ENCODE data around the gene PTGER1. TPM values are rescaled to one million over a fixed set of nuclear protein-coding genes. Genes with fewer than 3 reads are reported as not detected.

Gene PTGER1
- total and polyA plus RNA-seq, 2 of the 13 experiments (the other 11 are each of a cell fraction or from before 2014, with no cell fraction given): 0.13 TPM; not detected in 1

DNA sequence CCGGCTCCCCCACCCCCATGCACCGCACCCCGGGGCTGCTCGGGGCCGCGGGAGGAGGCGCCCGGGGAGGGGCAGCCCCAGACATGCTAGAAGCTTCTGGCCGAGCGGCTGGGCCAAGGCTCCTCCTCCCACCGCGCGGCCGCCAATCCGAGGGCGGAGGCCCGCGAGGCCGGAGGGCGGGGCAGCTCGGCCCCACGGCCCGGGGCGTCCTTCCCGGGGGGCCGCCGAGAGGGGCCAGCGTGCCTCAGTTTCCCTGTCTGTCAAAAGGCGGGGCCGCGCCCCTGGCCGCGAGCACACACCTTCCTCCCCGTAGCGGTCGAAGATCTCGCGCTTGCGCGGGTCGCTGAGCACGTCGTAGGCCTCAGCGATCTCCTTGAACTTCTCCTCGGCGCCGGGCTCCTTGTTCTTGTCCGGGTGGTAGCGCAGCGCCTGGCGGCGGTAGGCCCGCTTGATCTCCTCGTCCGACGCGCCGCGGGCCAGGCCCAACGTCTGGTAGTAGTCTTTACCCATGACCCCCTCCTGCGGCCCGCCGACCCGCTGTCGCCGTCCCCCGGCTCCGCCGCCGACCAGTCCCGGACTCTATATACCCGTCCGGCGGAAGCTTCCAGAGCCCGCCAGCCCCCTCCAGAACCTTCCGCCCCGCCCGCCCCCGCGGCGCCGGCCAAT lies 42.8 kb upstream of the PTGER1 start, which contains the start of gene DNAJB1 (continued):
- TF ChIP-seq, protein P1, sequence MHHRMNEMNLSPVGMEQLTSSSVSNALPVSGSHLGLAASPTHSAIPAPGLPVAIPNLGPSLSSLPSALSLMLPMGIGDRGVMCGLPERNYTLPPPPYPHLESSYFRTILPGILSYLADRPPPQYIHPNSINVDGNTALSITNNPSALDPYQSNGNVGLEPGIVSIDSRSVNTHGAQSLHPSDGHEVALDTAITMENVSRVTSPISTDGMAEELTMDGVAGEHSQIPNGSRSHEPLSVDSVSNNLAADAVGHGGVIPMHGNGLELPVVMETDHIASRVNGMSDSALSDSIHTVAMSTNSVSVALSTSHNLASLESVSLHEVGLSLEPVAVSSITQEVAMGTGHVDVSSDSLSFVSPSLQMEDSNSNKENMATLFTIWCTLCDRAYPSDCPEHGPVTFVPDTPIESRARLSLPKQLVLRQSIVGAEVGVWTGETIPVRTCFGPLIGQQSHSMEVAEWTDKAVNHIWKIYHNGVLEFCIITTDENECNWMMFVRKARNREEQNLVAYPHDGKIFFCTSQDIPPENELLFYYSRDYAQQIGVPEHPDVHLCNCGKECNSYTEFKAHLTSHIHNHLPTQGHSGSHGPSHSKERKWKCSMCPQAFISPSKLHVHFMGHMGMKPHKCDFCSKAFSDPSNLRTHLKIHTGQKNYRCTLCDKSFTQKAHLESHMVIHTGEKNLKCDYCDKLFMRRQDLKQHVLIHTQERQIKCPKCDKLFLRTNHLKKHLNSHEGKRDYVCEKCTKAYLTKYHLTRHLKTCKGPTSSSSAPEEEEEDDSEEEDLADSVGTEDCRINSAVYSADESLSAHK (CRISPR knock-in tag; IDR thresholded peaks at IDR 0.05; ENCODE audit: borderline replicate concordance): no peak
- TF ChIP-seq NKX3-1 (CRISPR knock-in tag; IDR thresholded peaks at IDR 0.05) (peak; percentile 82), CCDC6 (CRISPR knock-in tag; IDR thresholded peaks at IDR 0.05) (no peak), ZNF331 (CRISPR knock-in tag; IDR thresholded peaks at IDR 0.05) (peak; percentile 26; the same call in 1 of the 2 replicates), ZNF768 (CRISPR knock-in tag; IDR thresholded peaks at IDR 0.05) (peak; percentile 30; the same call in 1 of the 2 replicates), ZNF557 (CRISPR knock-in tag; IDR thresholded peaks at IDR 0.05) (0 out of 2 replicates have a peak, but pooled peaks have one; percentile 53), HOXA5 (CRISPR knock-in tag; IDR thresholded peaks at IDR 0.05) (peak; percentile 87; the same call in 1 of the 2 replicates), ZNF709 (CRISPR knock-in tag; IDR thresholded peaks at IDR 0.05) (peak; percentile 90; the same call in 1 of the 2 replicates), SIN3B (IDR thresholded peaks at IDR 0.05; ENCODE audit: low read length) (peak; percentile 30), ZNF703 (CRISPR knock-in tag; IDR thresholded peaks at IDR 0.05; ENCODE audit: borderline replicate concordance) (no peak), GTF2F1 (IDR thresholded peaks at IDR 0.05; ENCODE audit: low read length) (peak; percentile 70), NR2F2 (IDR thresholded peaks at IDR 0.05; ENCODE audit: borderline replicate concordance, low read depth) (no peak; the same call in 1 of the 2 replicates), ATF1 (CRISPR knock-in tag; IDR thresholded peaks at IDR 0.05) (no peak), ZIK1 (CRISPR knock-in tag; IDR thresholded peaks at IDR 0.05; ENCODE audit: borderline replicate concordance, low read depth) (peak; percentile 81; the same call in 1 of the 2 replicates), EED (CRISPR knock-in tag; IDR thresholded peaks at IDR 0.05) (peak; percentile 42; the same call in 1 of the 2 replicates), HOXA9 (CRISPR knock-in tag; IDR thresholded peaks at IDR 0.05; ENCODE audit: borderline replicate concordance) (no peak), KLF12 (CRISPR knock-in tag; IDR thresholded peaks at IDR 0.05; ENCODE audit: borderline replicate concordance) (no peak), ZNF431 (CRISPR knock-in tag; IDR thresholded peaks at IDR 0.05; ENCODE audit: borderline replicate concordance, low read depth) (peak; percentile 57; the same call in 1 of the 2 replicates), FOXJ3 (CRISPR knock-in tag; IDR thresholded peaks at IDR 0.05; ENCODE audit: borderline replicate concordance) (no peak), ZNF496 (CRISPR knock-in tag; IDR thresholded peaks at IDR 0.05; ENCODE audit: insufficient replicate concordance) (no peak), ZNF605 (CRISPR knock-in tag; IDR thresholded peaks at IDR 0.05) (no peak; the same call in 1 of the 2 replicates), HMG20B (CRISPR knock-in tag; conservative IDR thresholded peaks at IDR 0.05) (0 out of 2 replicates have a peak, but pooled peaks have one; percentile 12), ZFP36L2 (CRISPR knock-in tag; IDR thresholded peaks at IDR 0.05) (no peak)
- TF ChIP-seq, protein P2, sequence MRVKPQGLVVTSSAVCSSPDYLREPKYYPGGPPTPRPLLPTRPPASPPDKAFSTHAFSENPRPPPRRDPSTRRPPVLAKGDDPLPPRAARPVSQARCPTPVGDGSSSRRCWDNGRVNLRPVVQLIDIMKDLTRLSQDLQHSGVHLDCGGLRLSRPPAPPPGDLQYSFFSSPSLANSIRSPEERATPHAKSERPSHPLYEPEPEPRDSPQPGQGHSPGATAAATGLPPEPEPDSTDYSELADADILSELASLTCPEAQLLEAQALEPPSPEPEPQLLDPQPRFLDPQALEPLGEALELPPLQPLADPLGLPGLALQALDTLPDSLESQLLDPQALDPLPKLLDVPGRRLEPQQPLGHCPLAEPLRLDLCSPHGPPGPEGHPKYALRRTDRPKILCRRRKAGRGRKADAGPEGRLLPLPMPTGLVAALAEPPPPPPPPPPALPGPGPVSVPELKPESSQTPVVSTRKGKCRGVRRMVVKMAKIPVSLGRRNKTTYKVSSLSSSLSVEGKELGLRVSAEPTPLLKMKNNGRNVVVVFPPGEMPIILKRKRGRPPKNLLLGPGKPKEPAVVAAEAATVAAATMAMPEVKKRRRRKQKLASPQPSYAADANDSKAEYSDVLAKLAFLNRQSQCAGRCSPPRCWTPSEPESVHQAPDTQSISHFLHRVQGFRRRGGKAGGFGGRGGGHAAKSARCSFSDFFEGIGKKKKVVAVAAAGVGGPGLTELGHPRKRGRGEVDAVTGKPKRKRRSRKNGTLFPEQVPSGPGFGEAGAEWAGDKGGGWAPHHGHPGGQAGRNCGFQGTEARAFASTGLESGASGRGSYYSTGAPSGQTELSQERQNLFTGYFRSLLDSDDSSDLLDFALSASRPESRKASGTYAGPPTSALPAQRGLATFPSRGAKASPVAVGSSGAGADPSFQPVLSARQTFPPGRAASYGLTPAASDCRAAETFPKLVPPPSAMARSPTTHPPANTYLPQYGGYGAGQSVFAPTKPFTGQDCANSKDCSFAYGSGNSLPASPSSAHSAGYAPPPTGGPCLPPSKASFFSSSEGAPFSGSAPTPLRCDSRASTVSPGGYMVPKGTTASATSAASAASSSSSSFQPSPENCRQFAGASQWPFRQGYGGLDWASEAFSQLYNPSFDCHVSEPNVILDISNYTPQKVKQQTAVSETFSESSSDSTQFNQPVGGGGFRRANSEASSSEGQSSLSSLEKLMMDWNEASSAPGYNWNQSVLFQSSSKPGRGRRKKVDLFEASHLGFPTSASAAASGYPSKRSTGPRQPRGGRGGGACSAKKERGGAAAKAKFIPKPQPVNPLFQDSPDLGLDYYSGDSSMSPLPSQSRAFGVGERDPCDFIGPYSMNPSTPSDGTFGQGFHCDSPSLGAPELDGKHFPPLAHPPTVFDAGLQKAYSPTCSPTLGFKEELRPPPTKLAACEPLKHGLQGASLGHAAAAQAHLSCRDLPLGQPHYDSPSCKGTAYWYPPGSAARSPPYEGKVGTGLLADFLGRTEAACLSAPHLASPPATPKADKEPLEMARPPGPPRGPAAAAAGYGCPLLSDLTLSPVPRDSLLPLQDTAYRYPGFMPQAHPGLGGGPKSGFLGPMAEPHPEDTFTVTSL (CRISPR knock-in tag; IDR thresholded peaks at IDR 0.05; ENCODE audit: borderline replicate concordance): no peak
